HepG2 (cell line): Measurements from ENCODE around the gene RIOK2. TPM values are rescaled to one million over a fixed set of nuclear protein-coding genes. Genes with fewer than 3 reads are reported as not detected.

Source experiments
- HNF1A ChIP-seq, 2 experiments: sonication (generic) in 1 of 2; formaldehyde crosslinking in 1 of 2; IDR thresholded peaks; 2 replicates each; pipeline versions ENCODE4 v1.4.0 to v1.6.1; 2016 to 2020; ENCODE audit warnings: borderline replicate concordance in 1 of 2, low read depth in 1 of 2, mild to moderate bottlenecking in 1 of 2, missing genetic modification reagents in 1 of 2
- ZBTB10 ChIP-seq: sonication (generic); formaldehyde crosslinking; IDR thresholded peaks from 2 replicates; pipeline ENCODE4 v1.4.0; 2020; ENCODE audit warnings: missing genetic modification reagents, borderline replicate concordance
- ZBTB46 ChIP-seq: sonication (generic); formaldehyde crosslinking; IDR thresholded peaks from 2 replicates; pipeline ENCODE4 v1.4.0; 2020; ENCODE audit warnings: mild to moderate bottlenecking, missing genetic modification reagents, borderline replicate concordance
- ZNF318 ChIP-seq: sonication (generic); formaldehyde crosslinking; IDR thresholded peaks from 2 replicates; pipeline ENCODE4 v1.4.0; 2020; ENCODE audit warnings: mild to moderate bottlenecking, missing genetic modification reagents
- ZNF597 ChIP-seq: sonication (generic); formaldehyde crosslinking; IDR thresholded peaks from 2 replicates; pipeline ENCODE4 v1.5.0; 2020; ENCODE audit warnings: missing genetic modification reagents
- ZNF674 ChIP-seq: sonication (generic); formaldehyde crosslinking; IDR thresholded peaks from 2 replicates; pipeline ENCODE4 v1.5.0; 2020; ENCODE audit warnings: low read depth, mild to moderate bottlenecking, missing genetic modification reagents
- ZNF782 ChIP-seq: sonication (generic); formaldehyde crosslinking; IDR thresholded peaks from 2 replicates; pipeline ENCODE4 v1.4.0; 2020; ENCODE audit warnings: missing genetic modification reagents, mild to moderate bottlenecking, borderline replicate concordance
- polyA plus RNA-seq, 8 experiments: library from polyadenylated mRNA; depleted of rRNA in 3 of 8; stranded (reverse) in 7 of 8; unstranded in 1 of 8; fragments of >200 nt; fragmentation: Illumina TruSeq in 4 of 8; extraction: Trizol in 4 of 8; gene quantifications; 2 replicates each; pipeline versions ENCODE4 v1.2.1 to v1.2.3, GENCODE V29; 2011 to 2016; ENCODE audit warnings: low read depth in 4 of 8, missing spikeins in 1 of 8, mixed read lengths in 1 of 8; ENCODE audit not compliant: insufficient read depth in 1 of 8
- total RNA-seq, 5 experiments: library from RNA; depleted of rRNA; stranded (reverse); fragments of >200 nt; fragmentation: Illumina TruSeq; extraction: Trizol; gene quantifications; 2 replicates each; pipeline ENCODE4 v1.2.3, GENCODE V29; 2016; ENCODE audit warnings: low read depth in 1 of 5

The RIOK2 gene
- total and polyA plus RNA-seq, 2 of the 13 experiments (the other 11 are each of a cell fraction or from before 2014, with no cell fraction given): 8.1 to 46.6 TPM

- TF ChIP-seq ZNF597 (CRISPR knock-in tag) (no peak), HNF1A (IDR thresholded peaks at IDR 0.05; ENCODE audit: low read depth) (no peak), HNF1A (CRISPR knock-in tag; IDR thresholded peaks at IDR 0.05; ENCODE audit: borderline replicate concordance) (no peak), ZBTB46 (CRISPR knock-in tag) (no peak), ZBTB10 (CRISPR knock-in tag) (peak; percentile 32; the same call in 1 of the 2 replicates), ZNF782 (no peak; the same call in 1 of the 2 replicates), ZNF318 (CRISPR knock-in tag) (peak; percentile 67; the same call in 1 of the 2 replicates), ZNF674 (CRISPR knock-in tag) (0 out of 2 replicates have a peak, but pooled peaks have one; percentile 3)
Observed at GRCh38 chr5:97183100-97183929, at the start of gene RIOK2 (continued).
